Inflammatory macrophage treated with lipopolysaccharide for 4 hours (primary cell): ENCODE results near the gene IL4.

Experiments used
- DNase-seq: peaks from one replicate; pipeline ENCODE4 v3.0.0-alpha.2; 2020

IL4 gene

DNA sequence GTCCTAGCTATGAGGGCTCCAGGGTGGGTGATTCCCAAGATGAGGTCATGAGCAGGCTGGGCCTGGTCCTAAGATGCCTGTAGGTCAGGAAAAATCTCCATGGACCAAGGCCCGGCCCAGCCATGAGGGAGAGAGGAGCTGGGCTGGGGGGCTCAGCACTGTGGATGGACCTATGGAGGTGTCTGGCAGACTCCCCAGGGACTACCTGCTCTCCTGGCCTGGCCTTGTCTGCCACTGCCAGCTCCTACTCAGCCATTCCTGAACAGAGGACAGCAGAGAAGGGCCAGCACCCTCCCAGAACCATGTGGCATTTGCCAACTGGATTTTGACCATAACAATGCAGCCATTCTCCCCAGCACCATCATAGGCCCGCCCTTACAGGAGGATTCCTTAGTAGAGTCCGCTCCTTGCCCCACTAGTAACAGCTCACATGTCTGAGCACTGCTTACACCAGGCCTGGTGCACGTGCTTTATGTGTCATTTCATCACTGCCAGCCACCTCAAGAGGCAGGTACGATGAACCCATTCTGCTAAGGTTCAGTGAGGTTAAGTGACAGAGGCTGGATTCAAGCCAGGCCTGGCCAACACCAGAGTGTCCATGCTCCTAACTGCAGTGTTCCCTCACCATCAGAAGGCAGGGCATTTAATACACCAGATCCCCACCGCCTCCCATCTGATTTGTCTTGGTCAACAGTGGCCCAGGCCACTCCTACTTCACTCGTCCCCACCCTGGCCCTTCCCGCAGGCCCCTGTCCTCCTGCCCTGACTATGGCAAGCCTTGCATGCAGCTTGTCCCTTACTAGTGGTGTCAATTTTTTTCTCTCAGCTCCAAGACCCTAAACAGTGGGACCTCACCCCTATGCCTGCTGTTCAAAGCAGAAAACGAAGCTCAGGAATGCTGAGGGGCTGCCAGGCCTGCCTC lies 15.1 kb upstream of the IL4 start:
- no peak for DNase-seq

DNA sequence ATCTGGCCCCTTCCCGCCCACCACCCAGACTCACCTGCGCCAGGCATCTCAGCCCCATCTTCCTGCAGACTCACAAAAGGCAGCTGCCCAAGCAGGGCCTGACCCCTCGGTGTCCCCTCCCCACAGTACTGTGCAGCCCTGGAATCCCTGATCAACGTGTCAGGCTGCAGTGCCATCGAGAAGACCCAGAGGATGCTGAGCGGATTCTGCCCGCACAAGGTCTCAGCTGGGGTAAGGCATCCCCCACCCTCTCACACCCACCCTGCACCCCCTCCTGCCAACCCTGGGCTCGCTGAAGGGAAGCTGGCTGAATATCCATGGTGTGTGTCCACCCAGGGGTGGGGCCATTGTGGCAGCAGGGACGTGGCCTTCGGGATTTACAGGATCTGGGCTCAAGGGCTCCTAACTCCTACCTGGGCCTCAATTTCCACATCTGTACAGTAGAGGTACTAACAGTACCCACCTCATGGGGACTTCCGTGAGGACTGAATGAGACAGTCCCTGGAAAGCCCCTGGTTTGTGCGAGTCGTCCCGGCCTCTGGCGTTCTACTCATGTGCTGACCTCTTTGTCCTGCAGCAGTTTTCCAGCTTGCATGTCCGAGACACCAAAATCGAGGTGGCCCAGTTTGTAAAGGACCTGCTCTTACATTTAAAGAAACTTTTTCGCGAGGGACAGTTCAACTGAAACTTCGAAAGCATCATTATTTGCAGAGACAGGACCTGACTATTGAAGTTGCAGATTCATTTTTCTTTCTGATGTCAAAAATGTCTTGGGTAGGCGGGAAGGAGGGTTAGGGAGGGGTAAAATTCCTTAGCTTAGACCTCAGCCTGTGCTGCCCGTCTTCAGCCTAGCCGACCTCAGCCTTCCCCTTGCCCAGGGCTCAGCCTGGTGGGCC lies 13.9 kb upstream of the IL4 start:
- no peak for DNase-seq

DNA sequence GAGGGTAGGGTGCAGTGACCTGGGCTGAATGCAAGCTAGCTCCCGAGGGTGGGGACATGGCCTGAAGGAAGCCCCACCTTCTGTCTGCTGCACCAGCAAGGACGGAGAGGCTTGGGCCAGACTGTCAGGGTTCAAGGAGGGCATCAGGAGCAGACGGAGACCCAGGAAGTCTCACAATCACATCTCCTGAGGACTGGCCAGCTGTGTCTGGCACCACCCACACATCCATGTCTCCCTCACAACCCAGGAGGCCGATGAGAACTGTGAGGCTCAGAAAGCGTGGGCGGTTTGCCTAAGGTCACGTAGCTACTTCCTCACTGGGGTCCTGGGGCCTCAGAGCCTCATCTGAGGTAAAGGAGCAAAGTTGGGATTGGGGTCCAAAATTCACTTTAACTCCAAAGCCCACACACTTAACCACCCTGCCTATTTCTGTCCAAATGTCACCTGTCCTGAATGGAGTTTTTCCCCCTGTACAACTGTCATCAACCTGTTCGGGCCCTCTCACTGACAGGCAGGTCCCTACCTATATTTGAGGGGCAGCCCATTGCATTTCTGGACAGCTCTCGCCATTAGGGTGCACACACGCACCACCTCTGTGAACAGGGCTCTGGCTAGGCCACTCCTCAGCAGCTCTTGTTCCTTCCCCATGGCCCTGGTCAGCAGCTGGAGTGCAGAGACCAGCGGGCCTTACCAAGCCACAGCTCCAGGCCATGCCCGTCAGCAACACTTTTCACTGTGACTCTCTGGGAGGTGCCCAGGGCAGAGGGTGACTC lies 12.4 kb upstream of the IL4 start:
- peak; percentile 38 for DNase-seq

DNA sequence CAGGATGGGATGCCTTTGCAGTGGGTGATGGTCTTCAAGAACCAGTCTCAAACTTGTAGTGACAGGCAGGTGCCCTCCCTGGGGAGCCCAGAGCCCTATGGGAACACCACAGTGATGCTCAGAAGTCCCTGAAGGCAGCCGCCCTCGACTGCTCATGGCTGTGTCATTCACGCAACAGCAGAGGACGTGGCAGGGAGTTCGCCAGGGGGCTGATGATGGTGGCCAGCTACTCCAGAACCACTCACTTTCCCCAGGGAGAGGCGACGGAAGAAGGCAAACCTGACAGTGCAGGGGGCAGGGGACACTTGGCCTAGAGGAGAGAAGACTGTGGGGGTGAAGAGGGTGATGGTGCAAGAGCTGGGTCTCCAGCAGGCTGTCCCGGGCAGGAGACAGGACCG lies 11.8 kb upstream of the IL4 start:
- DNase-seq: no peak

DNA sequence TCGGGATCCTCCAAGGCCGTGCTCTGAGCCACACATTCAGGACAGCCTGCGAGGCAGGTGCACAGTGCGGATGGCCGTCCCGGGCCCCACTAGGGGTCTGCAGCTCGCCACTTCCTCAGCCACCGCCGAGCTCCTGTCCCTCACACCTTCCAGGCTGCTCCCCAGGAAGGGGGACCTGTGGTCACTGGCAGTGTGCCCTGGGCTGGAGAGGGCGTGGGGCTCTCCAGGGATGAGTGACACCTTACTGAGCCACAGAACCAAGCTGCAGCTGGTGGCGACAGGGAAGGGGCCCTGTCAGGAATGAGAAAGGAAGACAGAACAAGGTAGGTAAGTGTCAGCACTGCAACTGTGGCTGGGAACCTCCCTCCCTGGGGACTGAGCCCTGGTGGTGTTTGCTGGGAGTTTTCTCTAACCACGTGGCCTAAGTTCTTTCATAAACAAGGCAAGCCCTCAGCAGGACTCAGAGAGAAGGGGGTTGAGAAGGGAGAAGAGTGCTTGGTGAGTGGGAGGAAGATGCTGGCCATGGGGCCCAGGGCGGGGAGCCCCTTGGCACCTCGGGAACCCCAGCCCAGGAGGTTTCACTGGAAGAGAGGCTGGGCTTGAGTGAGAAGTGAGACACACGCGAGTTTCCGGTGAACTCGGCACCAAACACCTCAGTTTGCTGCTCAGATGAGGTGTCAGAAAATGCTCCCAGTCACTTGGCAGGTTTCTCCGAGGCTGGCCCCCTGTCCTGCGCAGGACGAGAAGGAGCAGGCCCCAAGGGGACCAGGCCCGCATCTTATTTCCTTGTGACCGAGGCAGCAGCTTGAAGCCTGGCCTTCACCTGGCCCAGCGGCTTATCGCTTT lies 10.6 kb upstream of the IL4 start:
- DNase-seq: no peak

DNA sequence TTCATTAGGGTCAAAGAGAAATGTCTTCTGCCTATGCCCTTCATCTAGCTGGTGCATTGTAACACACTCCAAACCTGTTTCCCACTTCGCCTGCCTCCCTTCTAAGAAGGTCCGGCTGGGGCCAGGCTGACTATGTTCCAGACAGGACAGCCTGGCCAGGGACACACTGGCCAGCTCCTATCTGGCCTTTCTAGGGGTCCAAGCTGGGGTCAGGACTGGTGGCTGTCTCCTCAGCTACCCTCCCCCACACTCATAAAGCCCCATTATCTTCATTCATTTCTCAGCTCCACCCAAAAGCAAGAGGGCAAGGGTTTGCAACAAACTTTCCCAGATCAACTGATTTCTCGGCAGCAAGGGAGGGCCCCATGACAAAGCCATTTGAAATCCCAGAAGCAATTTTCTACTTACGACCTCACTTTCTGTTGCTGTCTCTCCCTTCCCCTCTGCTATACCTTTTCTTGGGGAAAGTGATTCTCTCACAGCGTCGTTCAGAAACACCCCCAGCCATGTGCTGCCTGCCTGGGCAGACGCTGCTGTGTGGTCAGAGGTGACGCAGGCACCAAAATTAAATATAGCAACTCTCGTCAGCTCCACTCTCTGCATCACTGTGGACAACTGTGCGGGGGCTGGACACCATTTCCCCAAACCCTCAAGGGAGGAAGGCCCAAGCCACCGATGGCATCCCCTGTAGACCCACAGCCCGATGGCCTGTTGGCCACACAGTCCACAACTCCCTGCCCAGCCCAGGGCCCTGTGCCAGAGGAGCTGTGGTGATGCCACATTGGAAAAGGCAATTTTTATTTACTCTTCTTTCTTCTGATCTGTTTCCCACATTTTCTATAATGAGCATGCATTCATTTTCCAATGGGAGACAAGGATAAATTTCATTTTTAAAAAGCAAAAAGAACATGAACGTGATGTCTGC lies 9.8 kb upstream of the IL4 start:
- DNase-seq: no peak

DNA sequence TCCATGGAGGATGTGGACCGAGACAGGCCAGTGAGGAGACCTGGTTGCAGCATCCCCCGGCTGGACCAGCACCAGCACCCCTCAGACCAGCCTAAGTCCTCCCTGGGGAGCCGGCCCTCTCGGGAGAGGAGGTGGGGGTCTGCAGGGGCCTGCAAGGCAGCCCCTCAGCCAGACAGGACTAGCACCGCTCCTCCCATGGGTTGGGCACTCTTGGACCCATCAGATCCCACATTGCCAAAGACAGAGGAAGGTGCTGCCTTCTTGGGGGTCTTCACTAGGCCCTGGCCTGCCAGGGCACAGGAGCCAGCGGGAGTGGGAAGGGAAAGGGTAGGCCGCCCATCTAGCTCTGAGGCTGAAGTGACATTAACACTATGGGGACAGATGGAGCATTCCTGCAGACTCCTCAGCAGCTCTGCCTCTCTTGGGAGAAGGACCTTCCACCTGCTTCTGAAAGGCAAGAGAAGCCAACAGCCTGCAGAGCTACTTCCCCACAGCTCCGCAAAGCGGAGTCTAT lies 9.0 kb upstream of the IL4 start:
- no peak for DNase-seq

DNA sequence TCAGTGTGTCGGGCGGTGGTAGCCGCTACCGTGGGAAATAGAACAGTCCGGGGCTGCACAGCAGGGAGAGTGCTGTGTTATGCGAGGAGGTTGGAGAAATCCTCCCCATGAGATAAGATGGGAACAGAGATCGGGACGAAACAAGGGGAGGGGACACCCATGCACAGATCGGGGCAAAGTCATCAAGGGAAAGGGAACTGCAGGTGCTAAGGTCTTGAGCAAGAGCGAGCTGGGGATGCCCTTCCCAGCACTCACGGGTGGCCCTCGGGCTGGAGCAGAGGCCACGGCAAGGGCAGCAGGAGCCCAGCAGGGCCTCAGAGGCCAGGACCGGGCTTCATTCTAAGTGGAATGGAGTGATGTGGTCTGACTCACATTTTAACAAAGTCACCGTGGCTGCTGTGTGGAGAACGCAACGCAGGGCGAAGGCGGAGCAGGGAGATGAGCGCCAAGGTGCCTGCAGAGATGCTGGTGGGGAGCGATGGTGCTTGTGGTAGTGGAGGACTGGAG lies 8.2 kb upstream of the IL4 start:
- no peak for DNase-seq

DNA sequence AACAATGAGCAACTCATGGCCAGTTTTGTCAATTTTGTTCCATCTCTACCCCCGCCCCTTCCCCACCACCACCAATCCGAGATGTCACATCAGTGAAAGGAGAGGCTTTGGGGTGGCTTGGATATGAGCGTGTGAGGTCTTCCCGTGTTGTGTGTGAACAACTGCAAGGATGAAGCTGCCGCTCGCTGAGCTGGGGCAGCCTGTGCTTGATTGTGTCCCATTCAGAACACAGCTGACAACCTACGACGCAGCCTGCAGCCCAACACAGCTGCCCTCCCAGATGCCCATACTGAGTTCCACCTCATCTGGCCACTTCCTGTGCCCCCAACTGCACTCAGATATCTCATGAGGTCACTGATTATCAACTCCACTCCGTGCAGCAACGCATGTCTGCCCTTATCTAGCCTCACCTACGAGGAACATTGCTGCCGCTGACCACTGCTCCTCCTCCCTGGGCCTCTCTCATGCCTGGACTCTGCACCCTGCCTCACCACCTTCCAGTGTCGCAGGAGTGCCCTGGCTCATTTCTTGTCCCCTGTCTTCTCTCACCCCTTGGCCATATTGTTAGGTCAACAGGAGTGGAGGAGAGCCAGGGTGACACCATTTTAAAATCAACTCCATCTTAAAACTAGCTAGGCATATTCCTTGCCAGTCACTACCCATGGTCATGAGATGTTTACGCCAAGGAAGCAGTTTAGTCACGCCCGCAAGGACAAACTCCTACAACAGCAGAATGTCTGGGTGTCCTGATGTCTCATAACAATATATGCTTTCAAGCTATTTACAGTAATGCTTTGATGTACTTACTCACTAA lies 7.3 kb upstream of the IL4 start:
- DNase-seq: no peak

DNA sequence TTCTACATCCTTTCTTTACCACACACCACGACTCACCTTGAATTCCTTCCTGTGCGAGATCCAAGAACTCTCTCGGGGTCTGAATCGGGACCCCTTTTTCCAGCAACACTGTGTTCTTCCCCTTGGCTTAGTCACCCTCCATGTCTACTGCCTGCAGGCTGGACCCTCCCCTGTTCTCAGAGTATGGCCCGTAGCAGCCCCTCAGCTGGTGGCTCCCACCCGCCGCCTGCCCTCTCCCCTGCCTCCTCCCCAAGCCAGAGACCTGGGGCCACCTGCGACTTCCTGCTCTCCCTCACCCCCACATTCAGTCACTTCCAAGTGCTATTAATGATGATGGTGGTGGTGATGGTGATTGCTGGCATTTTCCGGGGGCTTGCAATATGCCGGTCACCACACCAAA lies 6.5 kb upstream of the IL4 start:
- DNase-seq: no peak

DNA sequence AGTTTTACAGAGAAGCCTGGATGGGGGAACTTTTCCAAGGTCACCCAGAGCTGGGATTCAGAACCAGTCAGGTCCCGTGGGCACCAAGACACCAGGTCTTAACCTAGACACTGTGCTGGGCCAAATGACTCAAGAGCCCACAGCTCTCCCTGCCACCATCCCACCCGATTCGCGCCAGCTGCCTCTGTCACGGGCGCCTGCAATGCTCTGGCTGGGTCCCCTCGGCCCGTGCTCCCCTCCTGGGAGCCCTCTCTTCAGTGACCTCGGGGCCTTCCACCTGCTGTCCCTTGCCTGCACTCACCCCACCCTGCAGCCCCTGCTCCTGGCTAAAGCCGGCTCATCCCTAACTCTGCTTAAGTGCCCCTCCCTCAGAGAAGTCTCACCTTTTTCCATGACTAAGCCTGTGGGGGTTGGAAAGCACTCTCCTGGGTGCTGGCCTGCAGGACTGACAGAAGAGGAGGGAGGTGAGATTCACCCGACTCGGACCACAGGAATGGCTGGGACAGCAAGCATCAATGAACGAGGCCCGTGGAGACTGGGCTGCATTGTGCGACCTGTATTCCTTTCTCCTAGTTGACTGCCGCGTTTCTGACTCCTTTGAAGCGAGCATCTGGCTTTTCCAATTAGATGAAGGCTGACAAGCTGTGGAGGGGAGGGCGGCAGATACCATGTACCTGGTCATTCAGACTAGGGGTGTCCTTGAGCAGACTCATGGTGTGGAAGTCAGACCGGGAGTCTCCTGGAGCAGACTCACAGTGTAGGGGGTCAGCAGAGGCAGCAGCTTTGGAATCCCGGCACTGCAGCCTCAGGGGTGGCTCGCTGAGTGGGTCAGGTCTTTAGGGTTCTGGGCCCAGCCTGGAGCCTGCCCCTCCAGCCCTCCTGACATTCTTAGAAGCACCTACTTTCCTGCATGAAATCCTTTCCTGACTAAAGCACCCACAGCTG lies 5.8 kb upstream of the IL4 start:
- DNase-seq: no peak

DNA sequence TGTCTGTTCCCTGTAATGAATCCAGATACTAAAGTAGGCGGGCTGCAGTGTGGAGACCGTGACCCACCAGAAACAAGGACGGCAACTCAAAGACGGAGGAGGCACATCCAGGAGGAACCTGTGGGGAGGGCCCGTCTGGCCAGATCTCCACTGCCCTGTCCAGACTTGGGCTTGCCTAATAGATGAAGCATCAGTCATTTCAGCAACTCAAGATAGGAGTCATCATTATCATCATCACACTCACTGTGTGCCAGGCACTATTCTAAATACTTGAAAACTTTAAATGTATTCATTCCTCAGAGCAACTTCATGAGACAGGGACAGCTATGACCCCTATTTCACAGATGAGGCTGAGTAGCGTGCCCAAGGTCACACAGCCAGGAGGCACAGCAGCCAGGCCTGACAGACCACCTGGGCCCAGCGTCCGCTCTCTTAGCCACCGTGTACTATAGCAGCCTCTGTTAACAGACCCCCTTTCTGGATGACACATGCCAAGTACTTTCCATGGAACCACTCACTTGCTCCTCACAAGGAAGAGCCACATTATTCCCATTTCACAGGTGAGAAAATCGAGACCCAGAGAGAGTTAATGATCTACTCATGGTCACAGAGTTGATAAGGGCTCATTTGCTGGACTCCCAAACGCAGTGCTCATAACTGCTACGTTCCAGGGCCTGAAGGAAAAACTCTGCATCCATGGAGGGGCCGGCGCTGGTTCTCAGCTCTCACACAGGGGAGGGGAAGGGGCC lies 4.9 kb upstream of the IL4 start:
- DNase-seq: no peak

DNA sequence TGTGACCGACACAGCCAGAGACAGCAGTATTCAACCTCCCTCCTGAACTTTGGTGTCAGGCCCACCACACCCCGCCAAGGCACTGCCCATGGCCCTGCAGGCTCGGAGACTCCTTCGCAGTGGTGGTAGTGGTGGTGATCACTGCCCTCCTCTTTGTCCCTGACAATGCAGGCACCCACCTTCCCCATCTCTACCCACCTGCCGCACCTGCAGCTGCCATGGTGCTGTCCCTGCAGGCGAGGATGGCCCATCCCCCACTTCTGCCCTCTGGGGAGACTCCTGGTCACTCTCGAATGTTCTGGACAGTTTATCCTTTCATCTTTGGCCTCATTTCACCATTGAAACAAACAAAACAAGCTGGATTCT lies 4.4 kb upstream of the IL4 start:
- no peak for DNase-seq

DNA sequence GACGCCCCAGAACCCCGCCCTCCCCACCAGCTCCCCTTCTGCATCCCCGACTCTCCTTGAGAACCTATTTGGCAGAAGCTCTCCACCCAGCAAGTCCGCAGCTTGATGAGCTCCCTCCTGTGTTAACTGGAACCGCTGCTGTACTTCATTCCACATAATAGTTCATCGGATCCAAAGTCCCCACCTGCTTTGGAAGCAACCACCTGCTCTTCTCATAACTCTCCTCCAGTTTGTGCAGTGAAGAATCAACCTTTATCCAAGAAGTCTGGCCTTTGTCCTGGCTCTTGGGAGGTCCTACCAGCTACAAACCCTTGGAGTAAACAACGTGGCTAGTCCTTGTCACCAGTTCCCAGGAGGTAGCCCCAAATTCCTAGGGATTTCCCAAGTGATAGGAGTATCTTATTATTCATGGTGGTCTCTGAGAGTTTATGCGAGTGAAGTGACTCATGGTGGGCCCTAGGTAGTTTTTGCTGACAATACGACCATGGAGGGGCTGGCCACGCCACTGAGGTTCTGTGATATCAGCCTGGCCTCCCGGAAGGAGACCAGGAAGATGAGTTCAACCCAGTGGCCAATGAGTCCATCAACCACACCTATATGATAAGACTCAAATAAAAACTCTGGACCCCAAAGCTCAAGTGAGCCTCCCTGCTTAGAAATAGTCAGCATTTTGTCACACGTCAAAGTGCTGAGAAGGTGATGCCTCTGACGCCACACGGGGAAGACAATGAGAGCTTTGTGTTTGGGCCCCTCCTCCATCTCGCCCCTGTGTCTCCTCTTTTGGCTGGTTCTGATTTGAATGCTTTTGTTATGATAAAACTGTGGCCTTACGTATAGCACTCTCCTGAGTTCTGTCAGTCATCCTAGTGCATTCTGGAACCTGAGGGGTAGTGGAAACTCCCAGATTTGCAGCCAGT lies 3.6 kb upstream of the IL4 start:
- no peak for DNase-seq

DNA sequence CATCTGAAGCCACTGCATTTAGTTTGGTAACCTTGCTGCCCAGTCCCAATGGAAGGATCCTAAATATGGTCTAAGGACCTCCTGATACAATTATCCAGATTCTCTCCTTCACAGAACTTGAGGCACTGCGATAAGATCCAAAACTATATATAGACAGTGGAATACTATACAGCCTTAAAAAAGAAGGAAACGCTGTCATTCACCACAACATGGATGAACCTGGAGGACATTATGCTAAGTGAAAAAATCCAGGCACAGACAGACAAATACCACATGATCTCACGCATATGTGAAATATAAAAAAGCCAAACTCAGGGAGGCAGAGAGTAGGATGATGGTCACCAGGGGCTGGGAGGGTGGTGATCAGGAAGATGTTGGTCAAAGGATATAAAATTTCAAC lies 2.8 kb upstream of the IL4 start:
- DNase-seq: no peak

DNA sequence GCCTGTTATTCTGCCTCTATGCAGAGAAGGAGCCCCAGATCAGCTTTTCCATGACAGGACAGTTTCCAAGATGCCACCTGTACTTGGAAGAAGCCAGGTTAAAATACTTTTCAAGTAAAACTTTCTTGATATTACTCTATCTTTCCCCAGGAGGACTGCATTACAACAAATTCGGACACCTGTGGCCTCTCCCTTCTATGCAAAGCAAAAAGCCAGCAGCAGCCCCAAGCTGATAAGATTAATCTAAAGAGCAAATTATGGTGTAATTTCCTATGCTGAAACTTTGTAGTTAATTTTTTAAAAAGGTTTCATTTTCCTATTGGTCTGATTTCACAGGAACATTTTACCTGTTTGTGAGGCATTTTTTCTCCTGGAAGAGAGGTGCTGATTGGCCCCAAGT lies 301 bp upstream of the IL4 start:
- DNase-seq: no peak
